ENCODE measurements around the gene KRTAP4-12.
"Not testable (repeated sequence)": the region's sequence is repeated elsewhere in the genome, so short reads cannot be mapped to it uniquely, and the experiment has no call there.

Gene KRTAP4-12

GRCh38 chr17:41096055-41096454 is 27.9 kb downstream of the KRTAP4-12 start:
- Histone ChIP-seq H3K36me3 (ENCODE audit: control insufficient read depth in 4 of 4, insufficient read depth in 4 of 4, low read length in 3 of 4) (no peaks in the 10 kb centered on the region), H3K27me3 (replicated peaks in 2 of 5; ENCODE audit: control insufficient read depth in 4 of 5, insufficient read depth in 5 of 5, low read length in 4 of 5) (no peaks in the 10 kb centered on the region), H3K9me3 (ENCODE audit: control extremely low read depth in 1 of 5, control insufficient read depth in 4 of 5, insufficient read depth in 2 of 5, low read depth in 1 of 5, low read length in 4 of 5) (peaks cover 0 to 9% (median 3%) of the 10 kb centered on the region in 5 experiments), H3K27ac (ENCODE audit: insufficient read depth in 1 of 2, low read depth in 1 of 2, low read length in 2 of 2, poor library complexity in 1 of 2, severe bottlenecking in 2 of 2) (no peak overlapping the region), H3K4me1 (ENCODE audit: control extremely low read depth in 1 of 4, control insufficient read depth in 4 of 4, insufficient read depth in 4 of 4, low read length in 3 of 4) (peaks cover 0 to 8% (median 3%) of the 10 kb centered on the region in 4 experiments), H3K4me3 (ENCODE audit: control insufficient read depth in 1 of 7, extremely low read depth in 1 of 7, insufficient read depth in 4 of 7, low read depth in 2 of 7, low read length in 6 of 7) (no peak overlapping the region)
- POLR2A ChIA-PET = no interaction called here
- CTCF ChIA-PET = no interaction called here
- DNase-seq = no peak
- WGBS (ENCODE audit: insufficient coverage) = 95% methylated on average over 4 of the region's 7 CpGs

DNA sequence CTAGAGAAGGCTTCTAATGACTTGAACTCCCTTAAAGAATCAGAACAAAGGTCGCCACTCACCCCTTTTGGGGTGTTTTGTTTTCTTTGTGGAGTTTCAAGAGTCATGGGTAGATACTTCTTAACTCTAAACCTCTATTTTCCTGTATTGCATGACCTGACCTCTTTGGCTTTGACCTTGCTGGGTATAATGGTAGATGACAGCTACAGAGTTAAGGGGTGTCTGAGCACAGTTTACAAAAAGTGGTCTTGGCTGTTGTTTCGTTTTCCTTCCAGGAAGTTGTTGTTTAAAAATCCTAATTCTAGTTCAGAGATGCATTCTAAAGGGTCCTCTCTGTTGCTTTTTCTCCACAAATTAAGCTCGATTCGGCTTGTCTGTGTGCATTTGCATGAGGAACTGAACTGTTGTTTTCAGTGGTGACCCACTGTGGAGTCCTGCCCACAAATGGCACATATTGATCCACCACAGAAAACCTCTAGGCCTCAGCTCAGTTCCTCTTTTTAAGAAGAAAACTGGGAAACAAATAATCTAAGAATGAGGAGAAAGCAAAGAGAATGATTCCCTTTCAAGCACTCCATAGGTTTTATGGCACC is 35.1 kb downstream of the KRTAP4-12 start:
- H3K27me3 ChIP-seq (replicated peaks in 2 of 5; ENCODE audit: control insufficient read depth in 4 of 5, insufficient read depth in 5 of 5, low read length in 4 of 5); H3K27ac ChIP-seq (ENCODE audit: insufficient read depth in 1 of 2, low read depth in 1 of 2, low read length in 2 of 2, poor library complexity in 1 of 2, severe bottlenecking in 2 of 2); H3K4me1 ChIP-seq (ENCODE audit: control extremely low read depth in 1 of 4, control insufficient read depth in 4 of 4, insufficient read depth in 4 of 4, low read length in 3 of 4); POLR2A ChIA-PET; H3K36me3 ChIP-seq (ENCODE audit: control insufficient read depth in 4 of 4, insufficient read depth in 4 of 4, low read length in 3 of 4); H3K4me3 ChIP-seq (ENCODE audit: control insufficient read depth in 1 of 7, extremely low read depth in 1 of 7, insufficient read depth in 4 of 7, low read depth in 2 of 7, low read length in 6 of 7); DNase-seq; CTCF ChIA-PET; H3K9me3 ChIP-seq (ENCODE audit: control extremely low read depth in 1 of 5, control insufficient read depth in 4 of 5, insufficient read depth in 2 of 5, low read depth in 1 of 5, low read length in 4 of 5): not testable (repeated sequence)
- WGBS (ENCODE audit: insufficient coverage) = 0% methylated on average over 1 of the region's 4 CpGs

DNA sequence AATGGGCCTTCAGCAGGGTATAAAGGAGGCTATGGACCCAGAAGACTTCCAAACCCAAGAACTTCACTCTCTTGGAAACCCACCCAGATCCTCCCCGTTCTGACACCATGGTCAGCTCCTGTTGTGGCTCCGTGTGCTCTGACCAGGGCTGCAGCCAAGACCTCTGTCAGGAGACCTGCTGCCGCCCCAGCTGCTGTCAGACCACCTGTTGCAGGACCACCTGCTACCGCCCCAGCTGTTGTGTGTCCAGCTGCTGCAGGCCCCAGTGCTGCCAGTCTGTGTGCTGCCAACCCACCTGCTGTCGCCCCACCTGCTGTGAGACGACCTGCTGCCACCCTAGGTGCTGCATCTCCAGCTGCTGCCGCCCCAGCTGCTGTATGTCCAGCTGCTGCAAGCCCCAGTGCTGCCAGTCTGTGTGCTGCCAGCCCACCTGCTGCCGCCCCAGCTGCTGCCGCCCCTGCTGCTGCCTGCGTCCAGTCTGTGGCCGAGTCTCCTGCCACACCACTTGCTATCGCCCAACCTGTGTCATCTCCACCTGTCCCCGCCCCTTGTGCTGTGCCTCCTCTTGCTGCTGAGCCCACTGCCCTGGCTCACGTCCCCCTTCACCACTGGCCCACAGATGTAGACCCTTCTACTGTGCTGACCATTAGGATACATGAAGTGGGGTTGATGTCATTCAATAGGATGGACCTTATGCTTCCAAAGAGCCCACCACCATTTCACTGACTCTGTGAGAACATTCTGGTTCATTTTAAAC is 39.7 kb downstream of the KRTAP4-12 start, which contains the start of gene KRTAP4-7:
Gene KRTAP4-7 (plus strand): TSS at position 51 of the 757 bp plus-strand sequence. CDS start 57 bp downstream, at position 108.
- H3K36me3 ChIP-seq (ENCODE audit: control insufficient read depth in 4 of 4, insufficient read depth in 4 of 4, low read length in 3 of 4); H3K9me3 ChIP-seq (ENCODE audit: control extremely low read depth in 1 of 5, control insufficient read depth in 4 of 5, insufficient read depth in 2 of 5, low read depth in 1 of 5, low read length in 4 of 5); H3K4me1 ChIP-seq (ENCODE audit: control extremely low read depth in 1 of 4, control insufficient read depth in 4 of 4, insufficient read depth in 4 of 4, low read length in 3 of 4); H3K4me3 ChIP-seq (ENCODE audit: control insufficient read depth in 1 of 7, extremely low read depth in 1 of 7, insufficient read depth in 4 of 7, low read depth in 2 of 7, low read length in 6 of 7); H3K27ac ChIP-seq (ENCODE audit: insufficient read depth in 1 of 2, low read depth in 1 of 2, low read length in 2 of 2, poor library complexity in 1 of 2, severe bottlenecking in 2 of 2); DNase-seq; CTCF ChIA-PET; H3K27me3 ChIP-seq (replicated peaks in 2 of 5; ENCODE audit: control insufficient read depth in 4 of 5, insufficient read depth in 5 of 5, low read length in 4 of 5): not testable (repeated sequence)
- POLR2A ChIA-PET = interaction anchor here (0.6 to 0.7 kb wide), 2 partner anchors 41 to 255 kb away, joined by 3 read pairs; no protein-coding TSS in a partner anchor
- 93% methylated on average over 5 of the region's 14 CpGs for WGBS (ENCODE audit: insufficient coverage)

DNA sequence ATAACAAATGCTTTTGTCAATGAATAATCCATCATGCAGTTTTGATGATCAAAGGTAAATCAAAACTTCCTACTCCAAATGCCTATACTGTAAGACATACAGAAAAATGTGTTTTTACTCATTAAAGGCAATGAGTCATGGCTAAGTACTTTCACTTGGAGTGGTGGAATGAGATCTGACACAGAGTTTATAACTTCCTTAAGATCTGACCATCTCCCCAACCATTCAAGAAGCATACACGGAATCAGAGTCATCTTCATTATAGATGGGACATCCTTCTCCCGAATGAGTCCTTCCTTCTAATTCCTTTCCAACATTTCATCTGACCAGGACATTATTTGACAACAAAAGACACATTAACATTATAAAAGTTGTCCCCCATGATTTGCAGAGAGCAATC is 40.6 kb downstream of the KRTAP4-12 start:
- POLR2A ChIA-PET; H3K36me3 ChIP-seq (ENCODE audit: control insufficient read depth in 4 of 4, insufficient read depth in 4 of 4, low read length in 3 of 4); CTCF ChIA-PET; DNase-seq; H3K4me1 ChIP-seq (ENCODE audit: control extremely low read depth in 1 of 4, control insufficient read depth in 4 of 4, insufficient read depth in 4 of 4, low read length in 3 of 4); H3K27ac ChIP-seq (ENCODE audit: insufficient read depth in 1 of 2, low read depth in 1 of 2, low read length in 2 of 2, poor library complexity in 1 of 2, severe bottlenecking in 2 of 2); H3K4me3 ChIP-seq (ENCODE audit: control insufficient read depth in 1 of 7, extremely low read depth in 1 of 7, insufficient read depth in 4 of 7, low read depth in 2 of 7, low read length in 6 of 7); H3K27me3 ChIP-seq (replicated peaks in 2 of 5; ENCODE audit: control insufficient read depth in 4 of 5, insufficient read depth in 5 of 5, low read length in 4 of 5); H3K9me3 ChIP-seq (ENCODE audit: control extremely low read depth in 1 of 5, control insufficient read depth in 4 of 5, insufficient read depth in 2 of 5, low read depth in 1 of 5, low read length in 4 of 5): not testable (repeated sequence)
- no CpG with 5 or more reads among the region's 2 CpGs for WGBS (ENCODE audit: insufficient coverage)

DNA sequence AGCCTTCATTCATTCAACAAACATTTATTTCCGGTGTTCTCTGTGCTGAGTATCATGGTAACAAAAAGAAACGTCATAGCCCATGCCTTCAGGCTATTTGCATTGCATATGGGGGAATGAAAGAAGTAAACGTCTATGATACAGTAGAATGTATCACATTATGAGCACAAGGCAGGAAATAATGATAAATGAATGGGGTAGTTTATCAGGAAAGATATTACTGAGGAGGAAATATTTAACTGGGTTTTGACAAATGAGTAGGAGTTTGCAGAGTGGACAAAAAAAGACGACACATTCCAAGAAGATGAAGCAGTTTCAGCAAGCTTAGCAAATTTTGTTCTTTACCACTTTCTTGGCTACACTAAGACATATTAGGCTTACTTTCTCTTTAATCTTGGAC is 41.4 kb downstream of the KRTAP4-12 start:
- CTCF ChIA-PET = no interaction called here
- no peaks in the 10 kb centered on the region for H3K9me3 ChIP-seq (ENCODE audit: control extremely low read depth in 1 of 5, control insufficient read depth in 4 of 5, insufficient read depth in 2 of 5, low read depth in 1 of 5, low read length in 4 of 5)
- no peaks in the 10 kb centered on the region for H3K36me3 ChIP-seq (ENCODE audit: control insufficient read depth in 4 of 4, insufficient read depth in 4 of 4, low read length in 3 of 4)
- 100% methylated on average over 1 of the region's 4 CpGs for WGBS (ENCODE audit: insufficient coverage)
- no peaks in the 10 kb centered on the region for H3K27me3 ChIP-seq (replicated peaks in 2 of 5; ENCODE audit: control insufficient read depth in 4 of 5, insufficient read depth in 5 of 5, low read length in 4 of 5)
- no peaks in the 10 kb centered on the region for H3K4me1 ChIP-seq (ENCODE audit: control extremely low read depth in 1 of 4, control insufficient read depth in 4 of 4, insufficient read depth in 4 of 4, low read length in 3 of 4)
- no peak overlapping the region for H3K4me3 ChIP-seq (ENCODE audit: control insufficient read depth in 1 of 7, extremely low read depth in 1 of 7, insufficient read depth in 4 of 7, low read depth in 2 of 7, low read length in 6 of 7)
- no peak for DNase-seq
- POLR2A ChIA-PET = no interaction called here
- H3K27ac ChIP-seq (ENCODE audit: insufficient read depth in 1 of 2, low read depth in 1 of 2, low read length in 2 of 2, poor library complexity in 1 of 2, severe bottlenecking in 2 of 2) = no peak overlapping the region

GRCh38 chr17:41076788-41077187 is 47.2 kb downstream of the KRTAP4-12 start:
- CTCF ChIA-PET = no interaction called here
- DNase-seq = no peak
- no peaks in the 10 kb centered on the region for H3K9me3 ChIP-seq (ENCODE audit: control extremely low read depth in 1 of 5, control insufficient read depth in 4 of 5, insufficient read depth in 2 of 5, low read depth in 1 of 5, low read length in 4 of 5)
- H3K4me3 ChIP-seq (ENCODE audit: control insufficient read depth in 1 of 7, extremely low read depth in 1 of 7, insufficient read depth in 4 of 7, low read depth in 2 of 7, low read length in 6 of 7) = no peak overlapping the region
- no peaks in the 10 kb centered on the region for H3K36me3 ChIP-seq (ENCODE audit: control insufficient read depth in 4 of 4, insufficient read depth in 4 of 4, low read length in 3 of 4)
- POLR2A ChIA-PET = no interaction called here
- H3K4me1 ChIP-seq (ENCODE audit: control extremely low read depth in 1 of 4, control insufficient read depth in 4 of 4, insufficient read depth in 4 of 4, low read length in 3 of 4) = no peaks in the 10 kb centered on the region
- no peak overlapping the region for H3K27ac ChIP-seq (ENCODE audit: insufficient read depth in 1 of 2, low read depth in 1 of 2, low read length in 2 of 2, poor library complexity in 1 of 2, severe bottlenecking in 2 of 2)
- no peaks in the 10 kb centered on the region for H3K27me3 ChIP-seq (replicated peaks in 2 of 5; ENCODE audit: control insufficient read depth in 4 of 5, insufficient read depth in 5 of 5, low read length in 4 of 5)

DNA sequence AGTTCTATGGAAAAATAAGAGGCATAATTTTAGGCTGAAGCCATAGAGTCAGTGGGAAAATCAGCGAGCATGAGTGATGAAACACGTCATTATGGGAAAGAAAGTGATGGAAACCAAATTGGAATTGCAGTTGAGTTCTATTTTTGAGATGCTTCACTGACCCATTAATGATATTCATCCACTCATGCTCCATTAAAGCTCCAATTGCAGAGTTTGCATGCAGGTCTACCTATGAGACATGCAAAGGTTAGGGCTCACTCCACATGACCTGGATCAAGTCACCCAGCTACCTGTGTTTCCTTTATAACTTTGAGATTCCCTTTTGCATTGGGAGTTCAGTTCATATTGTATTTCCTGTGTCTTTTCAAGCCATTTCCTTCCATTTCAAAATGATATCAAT is 50.3 kb downstream of the KRTAP4-12 start:
- ChIA-PET CTCF (no interaction called here), POLR2A (no interaction called here)
- Histone ChIP-seq H3K9me3 (ENCODE audit: control extremely low read depth in 1 of 5, control insufficient read depth in 4 of 5, insufficient read depth in 2 of 5, low read depth in 1 of 5, low read length in 4 of 5) (no peaks in the 10 kb centered on the region), H3K27me3 (replicated peaks in 2 of 5; ENCODE audit: control insufficient read depth in 4 of 5, insufficient read depth in 5 of 5, low read length in 4 of 5) (no peaks in the 10 kb centered on the region), H3K27ac (ENCODE audit: insufficient read depth in 1 of 2, low read depth in 1 of 2, low read length in 2 of 2, poor library complexity in 1 of 2, severe bottlenecking in 2 of 2) (no peak overlapping the region), H3K4me1 (ENCODE audit: control extremely low read depth in 1 of 4, control insufficient read depth in 4 of 4, insufficient read depth in 4 of 4, low read length in 3 of 4) (no peaks in the 10 kb centered on the region), H3K36me3 (ENCODE audit: control insufficient read depth in 4 of 4, insufficient read depth in 4 of 4, low read length in 3 of 4) (no peaks in the 10 kb centered on the region), H3K4me3 (ENCODE audit: control insufficient read depth in 1 of 7, extremely low read depth in 1 of 7, insufficient read depth in 4 of 7, low read depth in 2 of 7, low read length in 6 of 7) (no peak overlapping the region)
- 100% methylated on average over 1 of the region's 2 CpGs for WGBS (ENCODE audit: insufficient coverage)
- no peak for DNase-seq
